GM21529 (cell line): Measurements from ENCODE around the gene RRP1B.
A peak's percentile ranks its signal among the peaks of the same experiment; 100 is the strongest.

Experiments
- ATAC-seq: cut with Tn5 transposase; IDR thresholded peaks from one replicate; pipeline ENCODE4 v1.9.1; 2021; ENCODE audit not compliant: unreplicated experiment

The RRP1B gene

DNA sequence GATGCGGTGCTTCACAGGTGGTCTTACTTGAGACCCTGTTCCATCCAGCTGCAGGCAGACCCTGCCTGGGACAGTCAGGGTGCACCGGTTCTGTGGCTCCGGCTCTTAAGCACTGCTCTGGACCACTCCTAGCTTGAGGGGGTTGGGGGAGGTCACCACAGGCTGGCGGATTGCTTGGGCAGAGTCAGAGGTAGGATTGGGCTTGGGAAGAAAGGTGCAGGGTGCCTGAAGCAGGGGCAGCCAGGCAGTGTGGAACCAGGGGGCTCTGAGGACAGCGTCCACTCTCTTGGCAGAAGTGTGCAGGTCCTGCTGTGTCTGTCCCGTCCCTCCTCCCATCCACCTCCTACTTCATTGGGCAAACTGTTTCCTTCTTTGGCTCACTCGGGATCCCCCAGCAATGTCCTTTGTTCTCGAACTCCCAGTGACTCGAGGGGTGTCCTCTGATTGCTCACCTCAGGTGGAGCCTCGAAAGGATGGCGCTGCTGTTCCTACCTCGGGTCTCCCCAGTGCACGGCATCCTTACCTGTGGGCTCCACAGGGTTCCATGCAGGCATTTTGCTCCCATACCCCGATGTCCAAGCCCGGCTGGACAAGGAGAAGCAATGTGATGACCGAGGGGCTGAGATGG, 61.3 kb downstream of the RRP1B start:
- no peak for ATAC-seq

DNA sequence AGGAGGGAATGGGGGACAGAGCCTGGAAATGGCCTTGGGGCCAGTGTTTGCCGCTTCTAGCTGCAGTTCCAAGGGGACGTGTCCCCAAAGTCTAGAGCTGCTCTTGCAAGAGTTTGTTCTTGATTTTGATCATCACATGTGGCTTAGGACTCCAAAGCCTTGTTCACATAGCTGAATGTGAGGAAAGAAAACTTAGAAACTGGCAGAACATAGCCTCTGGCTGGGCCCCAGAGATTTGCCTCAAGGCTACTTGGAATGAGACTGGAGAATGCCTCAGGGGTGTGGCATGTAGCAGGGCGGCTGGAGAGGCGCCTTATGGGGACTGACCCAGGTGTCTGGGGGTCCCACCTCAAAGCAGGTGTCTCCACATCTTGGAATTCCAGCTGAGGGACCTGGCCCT, 61.8 kb downstream of the RRP1B start:
- no peak for ATAC-seq

DNA sequence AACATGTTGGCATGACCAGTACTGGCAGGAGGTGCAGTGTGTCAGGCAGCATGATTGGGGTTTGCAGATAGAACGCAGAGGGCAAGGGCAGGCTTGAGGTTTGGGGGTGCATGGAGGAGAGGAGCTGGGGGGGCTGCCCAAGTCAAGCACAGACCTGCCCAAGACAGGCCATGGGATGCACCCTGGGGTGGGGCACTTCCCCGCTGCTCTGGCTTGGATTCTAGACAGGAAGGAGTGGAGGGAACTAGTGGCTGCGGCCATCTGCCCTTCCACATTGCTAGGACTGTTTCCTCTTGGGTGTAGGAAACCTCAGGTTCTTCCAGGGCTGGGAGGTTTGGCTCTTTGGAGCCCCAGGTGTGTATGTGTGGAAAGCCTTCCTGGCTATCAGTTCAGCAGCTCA, 62.6 kb downstream of the RRP1B start:
- no peak for ATAC-seq

DNA sequence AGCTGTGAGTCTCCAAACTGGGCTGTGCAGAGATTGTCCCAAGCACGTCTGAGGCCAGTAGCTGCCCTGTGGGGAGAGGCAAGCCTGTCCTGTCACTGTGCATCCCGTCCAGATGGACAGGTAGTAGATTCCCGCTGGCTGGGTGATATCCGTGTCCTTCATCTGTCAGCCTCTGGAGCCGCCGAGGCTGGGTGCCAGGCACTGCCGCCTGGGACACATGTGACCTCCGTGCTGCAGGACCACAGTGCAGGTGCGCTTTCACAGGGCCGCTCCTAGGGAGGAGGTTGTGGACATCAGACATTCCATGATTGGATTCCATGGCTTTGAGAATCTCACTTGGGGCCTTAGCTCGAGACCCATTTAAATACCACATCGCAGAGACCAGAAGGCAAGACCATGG, 64.3 kb downstream of the RRP1B start:
- no peak for ATAC-seq

DNA sequence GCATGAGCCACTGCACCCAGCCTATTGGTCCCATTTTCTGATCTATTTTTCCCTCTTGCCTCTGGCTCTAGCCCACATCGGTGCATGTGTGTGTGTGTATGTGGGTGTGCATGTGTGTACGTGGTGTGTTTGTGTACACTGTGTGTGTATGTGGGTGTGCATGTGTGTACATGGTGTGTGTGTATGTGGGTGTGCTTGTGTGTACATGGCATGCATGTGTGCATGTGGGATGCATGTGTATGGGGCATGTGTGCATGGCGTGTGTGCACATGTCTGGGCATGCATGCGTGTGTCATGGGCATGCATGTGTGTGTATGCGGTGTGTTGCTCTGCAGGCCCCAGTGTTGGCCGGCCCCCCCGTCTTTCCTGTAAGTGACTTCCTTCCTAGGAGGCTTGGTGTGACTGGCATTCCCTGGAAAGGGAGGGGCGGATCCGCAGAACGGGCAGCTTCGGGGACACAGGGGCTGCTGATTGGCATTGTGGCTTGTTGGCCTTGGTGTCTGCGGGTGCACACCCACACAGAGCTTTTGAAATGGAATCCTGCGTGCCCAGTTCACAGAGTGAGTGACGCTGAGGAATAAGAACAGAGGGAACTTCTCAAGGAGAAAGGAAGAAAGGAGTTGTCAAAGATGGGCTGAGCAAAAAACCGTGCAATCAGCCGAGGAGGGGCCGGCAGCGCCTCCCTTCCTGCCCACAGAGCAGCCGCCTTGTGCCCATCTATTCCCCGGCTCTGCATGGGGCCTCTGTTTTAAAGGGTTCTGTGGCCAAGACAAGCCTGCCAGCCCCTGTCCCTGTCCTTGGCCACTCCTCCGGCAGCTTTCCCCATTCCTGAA, 67.5 kb downstream of the RRP1B start:
- no peak for ATAC-seq

DNA sequence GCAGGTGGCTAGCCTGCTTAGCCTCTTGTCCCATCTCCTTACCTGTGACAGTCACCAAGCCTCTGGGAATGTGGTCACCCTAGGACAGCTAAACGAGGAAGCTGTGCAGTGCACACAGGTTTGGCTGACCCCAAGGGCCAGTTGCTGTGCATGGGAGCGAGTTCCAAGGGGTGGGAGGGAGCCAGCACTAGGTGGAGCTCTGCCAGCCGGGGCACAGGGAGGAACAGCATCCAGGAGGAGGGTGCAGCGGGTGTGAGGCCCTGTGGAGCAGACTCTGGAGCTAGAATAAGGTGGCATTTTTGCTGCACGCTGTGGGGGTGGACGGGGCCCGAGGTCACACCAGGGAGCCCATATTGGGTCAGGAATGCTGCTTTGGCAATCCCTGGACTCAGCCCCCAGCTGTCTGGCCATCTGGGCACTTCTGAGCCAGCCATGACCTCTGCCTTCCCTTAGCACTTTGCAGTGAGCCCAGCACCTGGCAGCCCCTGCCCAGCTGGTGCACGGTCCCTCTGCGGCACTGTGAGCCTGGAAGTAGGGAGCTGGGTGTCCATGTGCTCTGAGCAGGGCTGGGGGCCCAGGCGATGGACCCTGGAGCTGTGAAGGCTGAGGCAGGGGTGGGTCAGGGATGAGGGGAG, 68.3 kb downstream of the RRP1B start:
- no peak for ATAC-seq

DNA sequence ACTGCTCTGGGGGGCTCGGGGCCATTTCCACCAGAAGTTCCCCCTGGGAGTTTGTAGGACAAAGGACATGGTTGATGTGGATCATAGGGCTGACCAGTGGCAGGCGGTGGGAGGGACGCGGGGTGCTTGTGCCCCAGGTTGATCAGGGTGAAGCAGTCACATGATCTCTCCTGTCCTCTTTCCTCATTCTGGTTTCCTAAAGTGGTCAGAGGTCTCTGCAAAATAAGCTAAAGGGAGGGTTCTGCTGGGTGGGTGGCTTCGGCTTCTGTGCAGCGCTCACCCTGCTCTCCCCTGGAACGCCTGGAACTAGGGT, 68.8 kb downstream of the RRP1B start:
- ATAC-seq = peak; percentile 5

DNA sequence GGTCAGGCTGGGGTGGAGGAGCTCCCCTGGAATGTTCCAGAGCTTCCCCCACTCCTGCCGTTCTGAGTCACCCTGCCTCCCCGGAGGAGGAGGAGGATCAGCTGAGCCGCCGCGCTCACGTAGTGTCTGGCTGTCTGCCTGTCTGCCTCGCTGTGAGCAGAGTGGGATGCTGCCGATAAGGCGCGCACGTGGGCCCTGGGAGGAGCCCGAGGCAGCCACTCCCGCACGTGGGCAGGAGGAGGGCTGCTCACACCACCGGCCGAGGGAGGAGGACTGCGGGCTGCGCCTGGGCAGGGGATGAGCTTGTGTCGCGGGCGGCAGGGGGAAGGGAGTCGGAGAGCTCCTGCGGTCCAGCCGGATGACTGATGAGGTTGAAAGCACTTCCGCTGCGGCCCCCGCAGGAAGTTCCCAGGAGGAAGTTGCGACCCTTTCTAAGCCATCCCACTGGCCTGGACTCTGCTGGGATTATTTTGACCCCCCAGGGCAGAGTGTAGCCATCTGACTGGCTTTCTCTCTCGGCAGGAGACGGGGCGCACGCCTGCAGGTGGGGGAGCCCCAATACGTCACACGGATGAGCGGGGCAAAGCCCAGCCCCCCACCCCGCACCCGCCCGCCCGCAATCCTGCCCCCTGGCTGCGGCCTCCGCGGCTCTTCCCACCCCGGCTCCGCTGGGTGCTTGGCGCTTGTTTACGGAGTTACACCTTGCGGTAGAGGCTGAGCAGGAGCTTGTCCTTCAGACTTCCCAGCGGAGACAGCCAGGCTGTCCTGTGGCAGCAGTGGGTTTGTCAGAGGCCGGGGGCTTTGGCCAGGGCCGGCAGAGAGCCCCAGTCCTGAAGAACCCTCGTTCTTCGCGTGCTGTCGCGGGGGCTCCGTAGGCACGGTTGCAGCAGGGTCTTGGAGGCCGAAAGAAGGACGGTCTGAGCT, 69.4 kb downstream of the RRP1B start:
- ATAC-seq = peak; percentile 66

DNA sequence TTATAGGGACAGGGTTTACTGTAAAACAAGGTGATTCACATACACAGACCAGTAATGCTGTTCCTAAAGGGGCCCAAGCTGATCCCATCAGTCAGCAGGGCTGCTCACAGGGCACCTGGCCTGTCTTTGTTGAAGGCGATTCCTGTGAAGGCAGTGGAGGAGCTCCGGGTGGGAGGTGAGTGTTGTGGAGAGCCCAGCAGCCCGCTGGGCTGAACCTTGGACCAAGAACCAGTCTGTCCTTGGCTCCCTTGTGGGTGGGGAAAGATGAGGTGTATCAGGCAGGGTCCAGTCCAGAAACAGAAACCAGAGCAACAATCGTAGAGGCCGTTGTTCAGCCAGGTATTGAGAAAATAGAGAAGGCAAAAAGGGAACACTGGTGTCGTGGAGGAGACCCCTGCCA, 72.1 kb downstream of the RRP1B start:
- ATAC-seq = no peak

DNA sequence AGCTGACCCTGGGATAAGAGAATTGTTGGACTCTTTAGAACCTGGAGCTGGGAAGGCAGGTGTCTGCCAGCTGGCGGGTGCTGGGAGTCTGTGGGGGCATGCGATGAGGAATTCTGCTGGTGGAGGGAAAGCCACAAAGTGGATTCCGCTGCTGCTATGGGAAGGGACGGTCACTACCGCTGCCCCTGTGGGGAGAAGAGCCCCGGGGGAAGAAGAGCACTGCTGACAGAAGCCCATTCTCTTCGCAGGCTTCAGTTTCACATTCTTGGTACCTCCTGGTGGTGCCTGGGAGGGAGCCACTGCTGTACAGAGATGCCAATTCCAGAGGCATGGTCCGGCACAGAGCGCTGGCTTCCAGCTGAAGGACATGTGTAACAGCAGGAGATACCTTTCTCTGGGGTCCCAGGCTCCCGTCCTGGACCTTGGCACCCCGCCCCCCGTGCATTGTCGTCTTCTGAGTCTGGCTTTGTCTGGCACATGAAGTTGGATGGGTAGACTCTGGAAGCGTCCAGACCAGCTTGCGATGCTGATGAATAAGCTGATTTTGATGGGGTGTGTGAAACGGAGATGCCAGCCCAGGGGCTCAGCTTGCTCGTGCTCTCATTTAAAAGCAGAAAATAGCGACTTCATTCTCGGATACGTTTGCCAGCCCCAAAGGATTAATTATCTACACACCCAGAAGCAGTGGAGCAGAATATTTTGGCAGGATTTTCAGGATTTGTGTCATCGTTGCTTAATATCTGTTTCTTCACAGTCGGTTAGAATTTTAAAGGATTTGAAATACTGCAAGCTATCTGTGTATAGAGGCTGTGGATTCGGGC, 72.7 kb downstream of the RRP1B start:
- no peak for ATAC-seq

DNA sequence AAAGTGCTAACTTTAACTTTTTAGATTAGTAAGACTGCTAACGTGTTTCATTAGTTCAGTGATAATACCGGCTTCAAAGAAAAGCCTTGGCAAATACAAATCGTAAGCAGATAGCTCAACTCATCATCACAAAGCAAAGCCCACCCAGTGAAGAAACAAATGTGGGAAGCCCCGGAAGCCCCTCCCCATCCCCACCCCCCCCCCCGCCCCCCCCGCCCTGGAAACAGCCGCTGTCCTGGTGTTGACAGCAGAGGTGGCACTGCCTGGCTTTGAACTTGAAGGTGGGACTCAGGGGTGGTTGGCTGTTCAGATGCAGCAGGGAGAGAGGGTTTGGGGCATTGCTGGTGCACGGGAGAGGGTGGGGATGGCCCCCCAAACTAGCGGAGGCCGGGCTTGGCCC, 73.7 kb downstream of the RRP1B start:
- no peak for ATAC-seq

DNA sequence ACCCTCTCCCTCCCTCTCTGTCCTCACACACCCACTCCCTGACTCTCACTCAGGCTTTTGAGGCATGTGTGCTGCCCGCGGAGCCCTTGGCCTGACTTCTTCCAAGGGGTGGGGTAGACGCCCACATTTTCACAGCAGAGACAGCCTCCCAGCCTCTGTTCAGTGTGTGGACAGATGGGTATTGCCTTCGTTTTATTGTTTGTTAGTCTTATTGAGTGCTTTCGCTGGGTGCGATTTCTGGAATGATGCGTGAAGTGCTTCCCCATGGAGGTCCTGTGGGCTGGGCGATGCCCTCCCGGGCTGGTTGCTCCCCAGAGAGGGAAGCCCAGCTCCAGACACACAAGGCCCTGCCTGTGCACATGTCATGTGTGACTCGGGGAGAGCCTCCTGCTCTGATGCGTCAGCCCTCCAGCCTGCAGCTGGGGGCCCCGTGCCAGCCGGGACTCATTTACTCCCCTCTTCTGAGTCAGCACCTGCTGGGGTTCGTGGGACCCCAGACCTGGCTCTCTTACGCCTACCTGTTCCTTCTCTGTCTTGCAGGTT, 74.2 kb downstream of the RRP1B start:
- no peak for ATAC-seq

DNA sequence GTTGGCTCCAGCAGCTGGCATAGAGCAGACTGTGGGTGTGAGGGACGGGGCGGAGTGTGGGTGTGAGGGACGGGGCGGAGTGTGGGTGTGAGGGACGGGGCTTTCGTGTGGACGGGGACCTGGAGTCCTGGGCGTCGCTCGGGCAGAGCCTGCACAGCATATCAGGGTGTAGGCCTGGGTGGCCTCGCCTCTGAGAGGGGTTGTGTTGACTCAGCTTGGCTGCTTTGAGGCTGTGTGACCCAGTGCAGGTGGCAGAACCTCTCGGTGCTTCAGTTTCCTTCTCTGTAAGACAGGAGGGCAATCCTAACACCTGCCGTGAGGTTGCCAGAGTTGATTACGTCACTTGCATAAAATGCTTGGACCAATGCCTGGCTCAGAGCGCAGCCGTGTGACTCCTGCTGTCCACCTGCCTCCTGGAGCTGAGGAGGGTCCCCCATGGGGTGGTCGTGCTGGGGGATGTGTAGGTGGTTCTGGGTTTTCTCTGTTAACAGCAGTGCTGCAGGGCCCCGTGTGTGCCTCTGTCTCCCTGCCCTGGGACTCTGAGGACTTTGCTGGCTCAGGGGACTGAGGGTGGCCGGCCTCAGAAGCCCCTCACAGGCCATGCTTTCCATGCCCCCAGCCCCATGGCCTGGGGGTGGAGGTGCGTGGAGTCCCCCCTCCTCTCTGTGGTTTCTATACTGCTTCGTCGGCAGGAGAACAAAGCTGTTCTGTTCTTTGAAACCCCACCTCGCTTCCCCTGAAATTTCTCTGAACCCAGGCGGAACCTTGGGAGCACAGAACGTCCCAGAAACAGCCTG, 75.0 kb downstream of the RRP1B start:
- ATAC-seq = no peak

DNA sequence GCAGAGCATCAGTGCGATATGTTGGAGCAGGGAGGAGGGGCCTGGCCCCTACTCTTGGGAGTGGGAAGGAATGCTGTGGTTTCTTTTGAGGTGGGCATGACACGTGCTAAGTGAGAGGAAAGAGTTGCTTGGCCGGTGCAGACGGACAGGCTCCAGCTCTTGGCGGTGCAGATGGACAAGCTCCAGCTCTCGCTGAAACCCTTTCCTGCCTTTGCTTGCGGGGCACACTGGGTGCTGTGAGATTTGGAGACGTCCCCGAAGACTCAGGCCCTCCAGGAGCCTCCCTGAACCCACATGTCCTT, 75.5 kb downstream of the RRP1B start:
- no peak for ATAC-seq

DNA sequence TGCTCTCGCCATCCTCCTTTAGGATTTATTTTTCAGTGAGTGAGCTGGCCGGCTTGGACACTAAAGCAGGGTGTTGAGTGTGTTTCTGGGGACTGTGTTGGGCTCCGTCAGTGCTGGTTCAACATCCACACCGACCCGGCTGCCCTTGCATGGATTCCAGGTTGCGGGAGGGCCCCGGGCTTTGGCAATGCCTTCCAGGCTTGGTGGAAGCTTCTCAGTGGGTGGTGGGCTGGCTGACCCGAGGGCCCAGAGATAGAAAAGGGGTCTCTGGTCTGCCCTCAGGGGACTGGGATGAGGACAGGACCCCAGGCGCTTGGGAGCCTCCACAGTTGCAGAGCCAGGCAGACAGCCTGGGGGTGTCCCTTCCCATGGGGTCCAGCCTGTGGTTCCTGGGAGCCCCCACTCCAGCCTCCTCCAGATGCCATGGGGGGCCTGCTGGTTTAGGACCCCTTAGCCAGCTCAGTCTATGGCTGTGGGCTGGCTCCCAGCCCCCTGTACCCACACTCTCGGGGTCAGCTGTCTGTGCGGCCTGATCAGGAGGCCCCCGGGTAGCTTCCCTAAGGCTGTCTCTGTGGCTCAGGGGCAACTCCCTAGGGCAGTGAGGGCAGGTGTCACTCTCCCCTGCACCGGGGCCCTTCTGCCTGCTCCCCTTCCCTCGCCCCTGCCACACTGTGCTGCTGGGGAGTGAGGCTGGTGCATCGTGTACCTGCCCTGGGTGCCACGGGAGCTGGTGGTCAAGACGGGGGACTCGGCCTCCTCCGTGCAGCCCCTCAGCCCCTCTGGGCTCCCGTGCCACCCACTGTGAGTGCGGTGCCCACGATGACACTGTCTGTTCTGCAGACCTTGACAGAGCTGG, 76.1 kb downstream of the RRP1B start:
- no peak for ATAC-seq

DNA sequence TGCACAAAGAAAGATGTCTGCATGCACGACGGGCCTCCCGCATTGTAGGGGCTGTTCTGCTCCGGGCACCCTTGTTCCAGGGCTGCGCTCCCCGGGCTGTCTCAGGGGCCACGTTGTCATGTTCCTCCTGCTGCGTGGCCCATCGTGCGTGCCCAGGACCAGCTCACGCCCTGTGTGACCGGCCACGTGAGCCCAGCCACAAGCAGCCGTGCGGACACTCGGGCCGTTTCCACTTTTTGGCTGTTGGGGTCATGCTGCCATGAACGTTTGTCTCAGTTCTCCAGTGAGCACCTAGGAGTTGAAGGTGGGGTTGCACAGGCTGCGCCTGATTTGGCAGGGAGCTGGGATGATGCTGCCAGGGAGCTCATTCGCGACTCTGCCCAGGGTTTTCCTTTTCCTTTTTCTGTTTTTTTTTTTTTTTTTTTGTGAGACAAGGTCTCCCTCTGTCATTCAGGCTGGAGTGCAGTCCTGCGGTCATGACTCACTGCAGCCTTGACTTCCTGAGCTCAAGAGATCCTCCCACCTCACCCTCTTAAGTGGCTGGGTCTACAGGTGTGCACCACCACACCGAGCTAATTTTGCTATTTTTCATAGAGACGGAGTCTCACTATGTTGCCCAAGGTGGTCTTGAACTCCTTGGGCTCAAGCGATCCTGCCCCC, 77.0 kb downstream of the RRP1B start:
- no peak for ATAC-seq

DNA sequence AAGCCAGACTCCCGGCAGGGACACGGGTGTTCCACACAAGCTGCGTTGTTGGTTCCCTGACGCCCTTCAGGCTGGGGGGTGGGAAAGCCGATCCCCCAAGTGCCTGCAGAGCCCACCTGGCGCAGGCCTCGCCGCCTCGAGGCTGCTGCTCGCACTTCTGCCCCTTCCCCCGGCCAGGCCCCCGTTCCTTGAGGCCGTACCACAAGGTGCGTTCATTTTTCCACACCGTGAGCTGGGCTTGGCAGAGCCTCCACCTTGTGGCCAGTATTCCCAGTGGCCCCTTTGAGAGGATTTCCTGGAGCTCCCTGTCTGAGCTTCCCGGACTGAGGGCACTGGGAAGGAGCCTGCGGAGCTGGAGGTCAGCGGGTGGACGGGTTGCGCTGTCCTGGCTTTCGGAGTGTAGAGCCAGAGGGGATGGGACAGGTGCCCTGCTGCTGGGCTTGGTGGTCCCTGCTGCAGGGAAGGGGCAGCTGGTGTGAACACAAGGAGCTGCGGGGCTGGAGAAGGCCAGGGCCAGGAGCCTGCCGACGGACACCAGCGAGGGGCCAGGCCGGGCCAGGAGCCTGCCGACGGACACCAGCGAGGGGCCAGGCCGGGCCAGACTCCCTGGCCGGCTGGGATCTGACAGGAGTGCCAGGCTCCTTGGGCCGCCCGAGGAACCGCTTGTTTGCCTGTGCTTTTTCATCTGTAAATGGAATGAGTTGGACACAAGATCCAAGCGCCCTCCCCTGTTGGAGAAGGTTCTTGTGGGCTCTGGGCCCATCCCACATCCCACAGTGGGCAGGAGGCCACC, 78.0 kb downstream of the RRP1B start:
- no peak for ATAC-seq
